ENCODE data around the gene SOX15. TPM values are rescaled to one million over a fixed set of nuclear protein-coding genes. Genes with fewer than 3 reads are reported as not detected.

SOX15 gene
- total and polyA plus RNA-seq, 2 of the 13 experiments (the other 11 are each of a cell fraction or from before 2014, with no cell fraction given) = 0.07 to 0.18 TPM

GRCh38 chr17:7561589-7562207, 28.2 kb downstream of the SOX15 start, which contains the start of gene SENP3 (continued):
- TF ChIP-seq NFYC (CRISPR knock-in tag; IDR thresholded peaks at IDR 0.05) = peak; percentile 46
- peak; percentile 60 for TF ChIP-seq GABPA (IDR thresholded peaks at IDR 0.05; ENCODE audit: low read depth, low read length)
- peak; percentile 71 for TF ChIP-seq GABPA (CRISPR knock-in tag; IDR thresholded peaks at IDR 0.05; ENCODE audit: low read depth)
- peak; percentile 88 for TF ChIP-seq KDM5B (CRISPR knock-in tag; IDR thresholded peaks at IDR 0.05; ENCODE audit: borderline replicate concordance)
- TF ChIP-seq, protein P1, sequence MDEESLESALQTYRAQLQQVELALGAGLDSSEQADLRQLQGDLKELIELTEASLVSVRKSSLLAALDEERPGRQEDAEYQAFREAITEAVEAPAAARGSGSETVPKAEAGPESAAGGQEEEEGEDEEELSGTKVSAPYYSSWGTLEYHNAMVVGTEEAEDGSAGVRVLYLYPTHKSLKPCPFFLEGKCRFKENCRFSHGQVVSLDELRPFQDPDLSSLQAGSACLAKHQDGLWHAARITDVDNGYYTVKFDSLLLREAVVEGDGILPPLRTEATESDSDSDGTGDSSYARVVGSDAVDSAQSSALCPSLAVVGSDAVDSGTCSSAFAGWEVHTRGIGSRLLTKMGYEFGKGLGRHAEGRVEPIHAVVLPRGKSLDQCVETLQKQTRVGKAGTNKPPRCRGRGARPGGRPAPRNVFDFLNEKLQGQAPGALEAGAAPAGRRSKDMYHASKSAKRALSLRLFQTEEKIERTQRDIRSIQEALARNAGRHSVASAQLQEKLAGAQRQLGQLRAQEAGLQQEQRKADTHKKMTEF (CRISPR knock-in tag; IDR thresholded peaks at IDR 0.05) = 0 out of 2 replicates have a peak, but pooled peaks have one; percentile 62
- peak; percentile 27 for TF ChIP-seq SKI (IDR thresholded peaks at IDR 0.05; ENCODE audit: partially characterized antibody)
- TF ChIP-seq ZNF543 (CRISPR knock-in tag; IDR thresholded peaks at IDR 0.05) = peak; percentile 56
- TF ChIP-seq ZNF777 (CRISPR knock-in tag; IDR thresholded peaks at IDR 0.05) = peak; percentile 45; the same call in 1 of the 2 replicates
- TF ChIP-seq SMARCE1 (IDR thresholded peaks at IDR 0.05; ENCODE audit: borderline replicate concordance) = no peak
- no peak for TF ChIP-seq ARNT (IDR thresholded peaks at IDR 0.05)
- no peak for TF ChIP-seq THAP8 (CRISPR knock-in tag; IDR thresholded peaks at IDR 0.05; ENCODE audit: borderline replicate concordance)
- TF ChIP-seq ZNF776 (CRISPR knock-in tag; IDR thresholded peaks at IDR 0.05) = peak; percentile 6; the same call in 1 of the 2 replicates
- peak; percentile 40; the same call in 1 of the 2 replicates for TF ChIP-seq HDAC2 (CRISPR knock-in tag; IDR thresholded peaks at IDR 0.05)
- 0 out of 2 replicates have a peak, but pooled peaks have one; percentile 38 for TF ChIP-seq ZNF749 (CRISPR knock-in tag; IDR thresholded peaks at IDR 0.05; ENCODE audit: borderline replicate concordance)
- peak; percentile 60 for TF ChIP-seq POLR2AphosphoS5 (IDR thresholded peaks at IDR 0.05; ENCODE audit: low read depth, low read length)
- TF ChIP-seq ZNF30 (CRISPR knock-in tag; IDR thresholded peaks at IDR 0.05) = no peak
- peak; percentile 8; the same call in 1 of the 2 replicates for TF ChIP-seq FOXC1 (CRISPR knock-in tag; IDR thresholded peaks at IDR 0.05; ENCODE audit: borderline replicate concordance)
- TF ChIP-seq, protein P2, sequence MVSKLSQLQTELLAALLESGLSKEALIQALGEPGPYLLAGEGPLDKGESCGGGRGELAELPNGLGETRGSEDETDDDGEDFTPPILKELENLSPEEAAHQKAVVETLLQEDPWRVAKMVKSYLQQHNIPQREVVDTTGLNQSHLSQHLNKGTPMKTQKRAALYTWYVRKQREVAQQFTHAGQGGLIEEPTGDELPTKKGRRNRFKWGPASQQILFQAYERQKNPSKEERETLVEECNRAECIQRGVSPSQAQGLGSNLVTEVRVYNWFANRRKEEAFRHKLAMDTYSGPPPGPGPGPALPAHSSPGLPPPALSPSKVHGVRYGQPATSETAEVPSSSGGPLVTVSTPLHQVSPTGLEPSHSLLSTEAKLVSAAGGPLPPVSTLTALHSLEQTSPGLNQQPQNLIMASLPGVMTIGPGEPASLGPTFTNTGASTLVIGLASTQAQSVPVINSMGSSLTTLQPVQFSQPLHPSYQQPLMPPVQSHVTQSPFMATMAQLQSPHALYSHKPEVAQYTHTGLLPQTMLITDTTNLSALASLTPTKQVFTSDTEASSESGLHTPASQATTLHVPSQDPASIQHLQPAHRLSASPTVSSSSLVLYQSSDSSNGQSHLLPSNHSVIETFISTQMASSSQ (IDR thresholded peaks at IDR 0.05; ENCODE audit: low read depth) = no peak
- TF ChIP-seq, protein P2 (CRISPR knock-in tag; IDR thresholded peaks at IDR 0.05; ENCODE audit: borderline replicate concordance) = peak; percentile 47; the same call in 1 of the 2 replicates
- peak; percentile 58; the same call in 1 of the 2 replicates for TF ChIP-seq SPEN (CRISPR knock-in tag; IDR thresholded peaks at IDR 0.05; ENCODE audit: low read depth)

All from HepG2 (cell line).